ENCODE measurements around the gene ETFRF1. TPM values are rescaled to one million over a fixed set of nuclear protein-coding genes. Genes with fewer than 3 reads are reported as not detected.

Gene ETFRF1, protein sequence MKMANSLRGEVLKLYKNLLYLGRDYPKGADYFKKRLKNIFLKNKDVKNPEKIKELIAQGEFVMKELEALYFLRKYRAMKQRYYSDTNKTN
- total RNA-seq (2021) (5.9 to 7.4 TPM (median 7.1 TPM) in 3 replicates), Bru-seq, nascent RNA (percentile 68 among the genes with signal in this experiment)
- long read RNA-seq, experiment 1, transcript ETFRF1-201 (3 exons, 1,134 nt) = major isoform, 11 of 17 reads
- long read RNA-seq, experiment 1, partial matches to known transcripts = 2 of 17 reads
- long read RNA-seq, experiment 1, other reads (novel, unspliced or antisense) = 1 of 17 reads
- long read RNA-seq, experiment 2, transcript ETFRF1-201 (3 exons, 1,134 nt) = major isoform, 10 of 10 reads
- long read RNA-seq, experiment 2, partial matches to known transcripts = 0 of 10 reads
- long read RNA-seq, experiment 2, other reads (novel, unspliced or antisense) = 0 of 10 reads
- long read RNA-seq, experiment 3, transcript ETFRF1-201 (3 exons, 1,134 nt) = major isoform, 25 of 29 reads
- long read RNA-seq, experiment 3, partial matches to known transcripts = 0 of 29 reads
- long read RNA-seq, experiment 3, other reads (novel, unspliced or antisense) = 1 of 29 reads

DNA sequence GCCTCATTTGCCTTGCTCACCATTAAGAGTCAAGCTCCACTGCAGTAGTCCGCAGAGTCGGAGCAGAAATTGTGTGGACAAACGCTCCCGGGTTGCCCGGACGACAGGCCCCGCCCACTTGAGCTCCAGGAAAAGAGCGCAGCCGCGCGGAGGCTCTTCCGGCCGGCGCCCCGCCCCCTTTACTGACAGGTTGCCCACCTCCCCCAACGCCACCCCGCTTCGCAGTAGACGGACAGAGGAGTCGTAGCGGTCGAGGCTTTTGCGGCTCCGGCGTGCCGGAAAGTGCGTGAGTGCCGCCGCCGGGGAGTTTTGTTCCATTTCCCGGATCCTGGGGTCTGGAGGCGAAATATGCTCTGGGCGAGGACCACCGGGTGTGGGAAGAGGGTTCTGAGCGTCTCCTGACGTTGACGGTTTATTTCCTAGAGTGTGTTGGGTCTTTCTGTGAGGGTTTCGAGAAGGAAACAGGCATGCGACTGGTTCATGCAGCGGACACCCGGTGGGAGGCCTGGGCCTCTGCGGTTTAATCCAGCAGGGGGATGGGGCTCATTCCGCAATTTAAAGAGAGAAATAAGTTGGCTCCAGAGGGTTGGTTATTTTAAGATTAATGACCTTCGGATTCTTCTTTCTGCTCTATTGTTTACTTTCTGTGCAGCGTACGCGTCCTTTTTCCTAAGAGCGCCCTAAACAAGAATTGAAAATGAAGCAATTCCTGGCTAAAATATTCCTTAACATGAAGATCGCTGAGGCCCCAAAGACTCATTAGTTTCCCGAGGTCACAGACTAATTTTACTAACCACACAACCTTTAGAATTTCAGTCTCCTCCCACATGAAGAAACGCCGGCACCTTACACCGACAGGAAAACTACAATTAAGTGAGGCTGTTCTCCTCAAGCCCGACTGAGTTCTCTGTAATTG, at the start of gene ETFRF1, which contains the start of gene DNAI7:
TSS of gene ETFRF1 (plus strand) at position 182 of the 916 bp plus-strand sequence. CDS start 8,720 bp downstream, outside the sequence.
TSS of gene DNAI7 (minus strand) at position 105 of the 916 bp plus-strand sequence. CDS start at position 23, 82 bp downstream.
- Mint-ChIP-seq H3K27ac (peak within 1 kb of the TSS; percentile 98), H3K27me3 (ENCODE audit: low read depth) (no peaks in the 10 kb centered on the region), H3K4me1 (peaks cover 11% of the 10 kb centered on the region), H3K4me3 (peak within 1 kb of the TSS; percentile 93), H3K9me3 (no peaks in the 10 kb centered on the region), H3K36me3 (no peaks in the 10 kb centered on the region)
- ChIA-PET CTCF (interaction anchor here (0.6 to 1.6 kb wide), 5 partner anchors 41 to 852 kb away, joined by 3 to 13 read pairs (median 4); no protein-coding TSS in a partner anchor), POLR2A (interaction anchor here (0.5 to 1.5 kb wide), 8 partner anchors 9 to 192 kb away, joined by 3 to 8 read pairs (median 4); partner anchors contain the start of gene KRAS)
- ATAC-seq (peak; percentile 98), DNase-seq (ENCODE audit: low spot score) (peak; percentile 100)
- TF ChIP-seq ZNF396 (CRISPR knock-in tag; IDR thresholded peaks at IDR 0.05; ENCODE audit: borderline replicate concordance) (no peak), JAZF1 (CRISPR knock-in tag; IDR thresholded peaks at IDR 0.05) (no peak), MYBL2 (CRISPR knock-in tag; IDR thresholded peaks at IDR 0.05) (peak; percentile 65; the same call in 1 of the 2 replicates), CBFB (CRISPR knock-in tag; IDR thresholded peaks at IDR 0.05; ENCODE audit: low read depth) (0 out of 2 replicates have a peak, but pooled peaks have one; percentile 57), ZBTB43 (CRISPR knock-in tag; IDR thresholded peaks at IDR 0.05) (0 out of 2 replicates have a peak, but pooled peaks have one; percentile 36), TEAD1 (CRISPR knock-in tag; IDR thresholded peaks at IDR 0.05) (peak; percentile 81), CTCF (IDR thresholded peaks at IDR 0.05) (no peak), ETV6 (CRISPR knock-in tag; IDR thresholded peaks at IDR 0.05) (0 out of 2 replicates have a peak, but pooled peaks have one; percentile 47), ZNF138 (CRISPR knock-in tag; conservative IDR thresholded peaks at IDR 0.05) (no peak), MXD4 (CRISPR knock-in tag; IDR thresholded peaks at IDR 0.05; ENCODE audit: borderline replicate concordance) (no peak), FOXK1 (CRISPR knock-in tag; IDR thresholded peaks at IDR 0.05) (peak; percentile 38; the same call in 1 of the 2 replicates), CREM (CRISPR knock-in tag; IDR thresholded peaks at IDR 0.05) (no peak), TCF7 (CRISPR knock-in tag; IDR thresholded peaks at IDR 0.05; ENCODE audit: low read depth) (no peak), OVOL2 (CRISPR knock-in tag; IDR thresholded peaks at IDR 0.05; ENCODE audit: borderline replicate concordance) (no peak), ZBTB21 (CRISPR knock-in tag; IDR thresholded peaks at IDR 0.05; ENCODE audit: borderline replicate concordance) (no peak), SP1 (CRISPR knock-in tag; conservative IDR thresholded peaks at IDR 0.05) (peak; percentile 90), FOXP1 (CRISPR knock-in tag; IDR thresholded peaks at IDR 0.05; ENCODE audit: borderline replicate concordance) (peak; percentile 65)
- TF ChIP-seq, protein P1, sequence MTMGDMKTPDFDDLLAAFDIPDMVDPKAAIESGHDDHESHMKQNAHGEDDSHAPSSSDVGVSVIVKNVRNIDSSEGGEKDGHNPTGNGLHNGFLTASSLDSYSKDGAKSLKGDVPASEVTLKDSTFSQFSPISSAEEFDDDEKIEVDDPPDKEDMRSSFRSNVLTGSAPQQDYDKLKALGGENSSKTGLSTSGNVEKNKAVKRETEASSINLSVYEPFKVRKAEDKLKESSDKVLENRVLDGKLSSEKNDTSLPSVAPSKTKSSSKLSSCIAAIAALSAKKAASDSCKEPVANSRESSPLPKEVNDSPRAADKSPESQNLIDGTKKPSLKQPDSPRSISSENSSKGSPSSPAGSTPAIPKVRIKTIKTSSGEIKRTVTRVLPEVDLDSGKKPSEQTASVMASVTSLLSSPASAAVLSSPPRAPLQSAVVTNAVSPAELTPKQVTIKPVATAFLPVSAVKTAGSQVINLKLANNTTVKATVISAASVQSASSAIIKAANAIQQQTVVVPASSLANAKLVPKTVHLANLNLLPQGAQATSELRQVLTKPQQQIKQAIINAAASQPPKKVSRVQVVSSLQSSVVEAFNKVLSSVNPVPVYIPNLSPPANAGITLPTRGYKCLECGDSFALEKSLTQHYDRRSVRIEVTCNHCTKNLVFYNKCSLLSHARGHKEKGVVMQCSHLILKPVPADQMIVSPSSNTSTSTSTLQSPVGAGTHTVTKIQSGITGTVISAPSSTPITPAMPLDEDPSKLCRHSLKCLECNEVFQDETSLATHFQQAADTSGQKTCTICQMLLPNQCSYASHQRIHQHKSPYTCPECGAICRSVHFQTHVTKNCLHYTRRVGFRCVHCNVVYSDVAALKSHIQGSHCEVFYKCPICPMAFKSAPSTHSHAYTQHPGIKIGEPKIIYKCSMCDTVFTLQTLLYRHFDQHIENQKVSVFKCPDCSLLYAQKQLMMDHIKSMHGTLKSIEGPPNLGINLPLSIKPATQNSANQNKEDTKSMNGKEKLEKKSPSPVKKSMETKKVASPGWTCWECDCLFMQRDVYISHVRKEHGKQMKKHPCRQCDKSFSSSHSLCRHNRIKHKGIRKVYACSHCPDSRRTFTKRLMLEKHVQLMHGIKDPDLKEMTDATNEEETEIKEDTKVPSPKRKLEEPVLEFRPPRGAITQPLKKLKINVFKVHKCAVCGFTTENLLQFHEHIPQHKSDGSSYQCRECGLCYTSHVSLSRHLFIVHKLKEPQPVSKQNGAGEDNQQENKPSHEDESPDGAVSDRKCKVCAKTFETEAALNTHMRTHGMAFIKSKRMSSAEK (CRISPR knock-in tag; IDR thresholded peaks at IDR 0.05; ENCODE audit: borderline replicate concordance) = no peak
- TF ChIP-seq, protein P2, sequence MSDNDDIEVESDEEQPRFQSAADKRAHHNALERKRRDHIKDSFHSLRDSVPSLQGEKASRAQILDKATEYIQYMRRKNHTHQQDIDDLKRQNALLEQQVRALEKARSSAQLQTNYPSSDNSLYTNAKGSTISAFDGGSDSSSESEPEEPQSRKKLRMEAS (CRISPR knock-in tag; IDR thresholded peaks at IDR 0.05) = peak; percentile 49; the same call in 1 of the 2 replicates
- TF ChIP-seq, protein P3, sequence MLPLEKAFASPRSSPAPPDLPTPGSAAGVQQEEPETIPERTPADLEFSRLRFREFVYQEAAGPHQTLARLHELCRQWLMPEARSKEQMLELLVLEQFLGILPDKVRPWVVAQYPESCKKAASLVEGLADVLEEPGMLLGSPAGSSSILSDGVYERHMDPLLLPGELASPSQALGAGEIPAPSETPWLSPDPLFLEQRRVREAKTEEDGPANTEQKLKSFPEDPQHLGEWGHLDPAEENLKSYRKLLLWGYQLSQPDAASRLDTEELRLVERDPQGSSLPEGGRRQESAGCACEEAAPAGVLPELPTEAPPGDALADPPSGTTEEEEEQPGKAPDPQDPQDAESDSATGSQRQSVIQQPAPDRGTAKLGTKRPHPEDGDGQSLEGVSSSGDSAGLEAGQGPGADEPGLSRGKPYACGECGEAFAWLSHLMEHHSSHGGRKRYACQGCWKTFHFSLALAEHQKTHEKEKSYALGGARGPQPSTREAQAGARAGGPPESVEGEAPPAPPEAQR (CRISPR knock-in tag; IDR thresholded peaks at IDR 0.05) = no peak
- TF ChIP-seq, protein P4, sequence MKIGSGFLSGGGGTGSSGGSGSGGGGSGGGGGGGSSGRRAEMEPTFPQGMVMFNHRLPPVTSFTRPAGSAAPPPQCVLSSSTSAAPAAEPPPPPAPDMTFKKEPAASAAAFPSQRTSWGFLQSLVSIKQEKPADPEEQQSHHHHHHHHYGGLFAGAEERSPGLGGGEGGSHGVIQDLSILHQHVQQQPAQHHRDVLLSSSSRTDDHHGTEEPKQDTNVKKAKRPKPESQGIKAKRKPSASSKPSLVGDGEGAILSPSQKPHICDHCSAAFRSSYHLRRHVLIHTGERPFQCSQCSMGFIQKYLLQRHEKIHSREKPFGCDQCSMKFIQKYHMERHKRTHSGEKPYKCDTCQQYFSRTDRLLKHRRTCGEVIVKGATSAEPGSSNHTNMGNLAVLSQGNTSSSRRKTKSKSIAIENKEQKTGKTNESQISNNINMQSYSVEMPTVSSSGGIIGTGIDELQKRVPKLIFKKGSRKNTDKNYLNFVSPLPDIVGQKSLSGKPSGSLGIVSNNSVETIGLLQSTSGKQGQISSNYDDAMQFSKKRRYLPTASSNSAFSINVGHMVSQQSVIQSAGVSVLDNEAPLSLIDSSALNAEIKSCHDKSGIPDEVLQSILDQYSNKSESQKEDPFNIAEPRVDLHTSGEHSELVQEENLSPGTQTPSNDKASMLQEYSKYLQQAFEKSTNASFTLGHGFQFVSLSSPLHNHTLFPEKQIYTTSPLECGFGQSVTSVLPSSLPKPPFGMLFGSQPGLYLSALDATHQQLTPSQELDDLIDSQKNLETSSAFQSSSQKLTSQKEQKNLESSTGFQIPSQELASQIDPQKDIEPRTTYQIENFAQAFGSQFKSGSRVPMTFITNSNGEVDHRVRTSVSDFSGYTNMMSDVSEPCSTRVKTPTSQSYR (CRISPR knock-in tag; IDR thresholded peaks at IDR 0.05) = peak; percentile 72; the same call in 1 of the 2 replicates
